GM12891 (cell line): ENCODE measurements around the gene CKAP5.

Experiments used
- DNase-seq: peaks from one replicate; pipeline ENCODE4 v3.0.0; 2011; ENCODE audit warnings: low spot score; ENCODE audit not compliant: insufficient read length
- FAIRE-seq: peaks from 2 replicates; lab custom pipeline; 2011; peaks lifted over from hg19 to GRCh38; lab: Jason Lieb, UNC
- PAX5 ChIP-seq: IDR thresholded peaks from 2 replicates; pipeline ENCODE4 v1.6.1; 2011; ENCODE audit warnings: low read length, moderate library complexity, mild to moderate bottlenecking; ENCODE audit not compliant: insufficient read depth, severe bottlenecking
- POLR2A ChIP-seq: IDR thresholded peaks from 2 replicates; pipeline ENCODE4 v1.6.1; 2011; ENCODE audit warnings: low read depth, low read length, control low read depth
- POLR2AphosphoS5 ChIP-seq: IDR thresholded peaks from 2 replicates; pipeline ENCODE4 v1.6.1; 2011; ENCODE audit warnings: low read depth, low read length, control low read depth
- POU2F2 ChIP-seq: IDR thresholded peaks from 2 replicates; pipeline ENCODE4 v1.6.1; 2011; ENCODE audit warnings: low read depth, mild to moderate bottlenecking, control low read depth, low read length, moderate library complexity
- SPI1 ChIP-seq: IDR thresholded peaks from 2 replicates; pipeline ENCODE4 v1.6.1; 2011; ENCODE audit warnings: low read depth, low read length, control low read depth
- TAF1 ChIP-seq: IDR thresholded peaks from 2 replicates; pipeline ENCODE4 v1.6.1; 2011; ENCODE audit warnings: low read depth, low read length, control low read depth

The CKAP5 gene

GRCh38 chr11:46736146-46736545, 109.9 kb downstream of the CKAP5 start:
- FAIRE-seq (no peak), DNase-seq (no peak)
- TF ChIP-seq TAF1 (no peak), SPI1 (no peak), PAX5 (no peak), POLR2AphosphoS5 (no peak), POU2F2 (no peak), POLR2A (no peak)

GRCh38 chr11:46733234-46733633, 112.8 kb downstream of the CKAP5 start:
- FAIRE-seq (no peak), DNase-seq (no peak)
- no peak for TF ChIP-seq POU2F2
- TF ChIP-seq PAX5: no peak
- TF ChIP-seq POLR2A: no peak
- no peak for TF ChIP-seq SPI1
- no peak for TF ChIP-seq TAF1
- TF ChIP-seq POLR2AphosphoS5: no peak

- no peak for TF ChIP-seq SPI1
- TF ChIP-seq POLR2A: no peak
- FAIRE-seq (no peak), DNase-seq (no peak)
These were observed 114.5 kb downstream of the CKAP5 start for GRCh38 chr11:46731545-46731944.

- no peak for TF ChIP-seq TAF1
- no peak for TF ChIP-seq POLR2AphosphoS5
- TF ChIP-seq POLR2A: no peak
- no peak for TF ChIP-seq SPI1
- TF ChIP-seq POU2F2: no peak
- no peak for TF ChIP-seq PAX5
- no peak for DNase-seq
- FAIRE-seq: no peak
These were observed 116.7 kb downstream of the CKAP5 start for GRCh38 chr11:46729110-46730027.

- no peak for FAIRE-seq
- TF ChIP-seq POLR2AphosphoS5 (no peak), POLR2A (no peak), SPI1 (no peak)
- no peak for DNase-seq
These were observed 117.4 kb downstream of the CKAP5 start for GRCh38 chr11:46728659-46729040.

- no peak for DNase-seq
- no peak for FAIRE-seq
- TF ChIP-seq POLR2AphosphoS5 (no peak), TAF1 (no peak), SPI1 (no peak), PAX5 (no peak), POLR2A (no peak), POU2F2 (no peak)
These were observed 118.0 kb downstream of the CKAP5 start for GRCh38 chr11:46727952-46728658.

- DNase-seq (no peak), FAIRE-seq (no peak)
- TF ChIP-seq TAF1 (no peak), PAX5 (no peak), POU2F2 (no peak), POLR2AphosphoS5 (no peak), POLR2A (no peak), SPI1 (no peak)
These were observed 119.7 kb downstream of the CKAP5 start for GRCh38 chr11:46726206-46726862.

- FAIRE-seq (no peak), DNase-seq (no peak)
- no peak for TF ChIP-seq PAX5
- no peak for TF ChIP-seq POLR2A
- no peak for TF ChIP-seq SPI1
- no peak for TF ChIP-seq POU2F2
- TF ChIP-seq TAF1: no peak
- no peak for TF ChIP-seq POLR2AphosphoS5
These were observed 120.5 kb downstream of the CKAP5 start for GRCh38 chr11:46725338-46726205.

GRCh38 chr11:46724088-46724487, 122.0 kb downstream of the CKAP5 start:
- no peak for FAIRE-seq
- TF ChIP-seq SPI1: no peak
- no peak for DNase-seq
